ENCODE data around the gene CACNA1F.

CACNA1F gene

DNA sequence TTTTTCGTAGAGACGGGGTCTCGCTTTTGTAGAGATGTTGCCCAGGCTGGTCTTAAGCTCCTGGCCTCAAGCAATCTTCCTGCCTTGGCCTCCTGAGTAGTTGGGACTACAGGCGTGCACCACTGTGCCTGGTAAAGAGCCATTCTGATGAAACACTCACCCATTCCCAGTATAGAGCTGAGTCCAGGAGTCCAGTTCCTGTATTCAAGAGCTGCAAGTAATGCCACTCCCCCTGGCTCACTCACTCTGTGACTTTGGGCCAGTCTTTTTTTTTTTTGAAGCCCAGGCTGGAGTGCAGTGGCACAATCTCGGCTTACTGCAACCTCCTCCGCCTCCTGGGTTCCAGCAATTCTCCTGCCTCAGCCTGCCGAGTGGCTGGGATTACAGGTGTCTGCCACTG lies 5.6 kb upstream of the CACNA1F start:
- no peak overlapping the region for H3K27ac ChIP-seq
- TF ChIP-seq, protein P1, sequence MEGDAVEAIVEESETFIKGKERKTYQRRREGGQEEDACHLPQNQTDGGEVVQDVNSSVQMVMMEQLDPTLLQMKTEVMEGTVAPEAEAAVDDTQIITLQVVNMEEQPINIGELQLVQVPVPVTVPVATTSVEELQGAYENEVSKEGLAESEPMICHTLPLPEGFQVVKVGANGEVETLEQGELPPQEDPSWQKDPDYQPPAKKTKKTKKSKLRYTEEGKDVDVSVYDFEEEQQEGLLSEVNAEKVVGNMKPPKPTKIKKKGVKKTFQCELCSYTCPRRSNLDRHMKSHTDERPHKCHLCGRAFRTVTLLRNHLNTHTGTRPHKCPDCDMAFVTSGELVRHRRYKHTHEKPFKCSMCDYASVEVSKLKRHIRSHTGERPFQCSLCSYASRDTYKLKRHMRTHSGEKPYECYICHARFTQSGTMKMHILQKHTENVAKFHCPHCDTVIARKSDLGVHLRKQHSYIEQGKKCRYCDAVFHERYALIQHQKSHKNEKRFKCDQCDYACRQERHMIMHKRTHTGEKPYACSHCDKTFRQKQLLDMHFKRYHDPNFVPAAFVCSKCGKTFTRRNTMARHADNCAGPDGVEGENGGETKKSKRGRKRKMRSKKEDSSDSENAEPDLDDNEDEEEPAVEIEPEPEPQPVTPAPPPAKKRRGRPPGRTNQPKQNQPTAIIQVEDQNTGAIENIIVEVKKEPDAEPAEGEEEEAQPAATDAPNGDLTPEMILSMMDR (conservative IDR thresholded peaks at IDR 0.05), result no peak
- TF ChIP-seq ZFX (IDR thresholded peaks at IDR 0.05), result no peak

DNA sequence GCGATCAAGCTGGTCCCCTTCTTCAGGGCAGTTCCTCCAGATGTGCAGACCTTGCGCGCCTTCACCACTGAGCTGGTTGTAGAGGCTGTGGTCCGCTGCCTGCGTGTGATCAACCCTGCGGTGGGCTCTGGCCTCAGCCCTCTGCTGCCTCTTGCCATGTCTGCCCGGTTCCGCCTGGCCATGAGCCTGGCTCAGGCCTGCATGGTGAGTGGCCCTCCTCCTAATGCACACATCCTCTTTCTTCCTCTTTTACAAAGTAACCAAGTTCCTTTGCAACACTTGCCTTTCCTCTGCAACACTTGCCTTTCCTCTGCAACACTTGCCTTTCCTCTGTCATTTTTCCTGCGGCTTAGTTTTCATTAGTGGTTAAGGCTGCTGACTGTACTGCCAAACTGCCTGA lies 3.9 kb upstream of the CACNA1F start:
- H3K27ac ChIP-seq, result no peak overlapping the region

DNA sequence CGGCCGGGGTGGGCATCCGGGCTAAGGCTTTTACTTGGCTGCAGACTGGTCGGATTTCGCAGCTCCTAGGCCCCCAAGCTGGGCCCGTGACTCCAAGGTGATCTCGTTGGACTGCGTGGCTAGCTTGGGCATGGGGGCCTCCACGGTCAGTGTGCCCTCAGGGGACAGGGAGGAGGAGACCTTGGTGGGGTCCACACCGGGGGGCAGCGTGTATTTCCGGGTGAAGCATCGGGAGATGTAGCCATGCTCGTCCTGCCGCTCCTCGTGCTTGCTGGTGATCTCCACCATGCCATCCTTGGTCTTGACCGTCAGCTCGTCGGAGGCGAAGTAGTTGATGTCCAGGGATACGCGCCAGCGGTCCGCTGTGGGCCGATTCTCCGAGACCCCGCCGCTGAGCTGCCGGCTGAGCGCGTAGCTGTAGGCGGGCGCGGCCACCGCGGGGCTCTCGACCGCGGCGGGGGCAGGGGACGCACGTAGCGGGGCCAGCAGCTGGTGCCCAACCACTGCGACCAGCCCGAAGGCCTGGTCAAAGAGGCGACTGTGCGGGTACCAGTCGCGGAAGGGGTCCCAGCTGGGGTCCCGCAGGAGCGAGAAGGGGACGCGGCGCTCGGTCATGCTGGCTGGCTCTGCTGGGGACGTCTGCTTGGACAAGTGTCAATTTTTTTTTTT lies 881 bp upstream of the CACNA1F start:
- H3K27ac ChIP-seq, result no peak overlapping the region
- no peak for TF ChIP-seq ZFX (IDR thresholded peaks at IDR 0.05)
- TF ChIP-seq, protein P1 (conservative IDR thresholded peaks at IDR 0.05), result no peak

More for the DNA sequence above, 3.9 kb upstream of the CACNA1F start:
- no peak for TF ChIP-seq ZFX (IDR thresholded peaks at IDR 0.05)
- TF ChIP-seq, protein P1 (conservative IDR thresholded peaks at IDR 0.05), result no peak

DNA sequence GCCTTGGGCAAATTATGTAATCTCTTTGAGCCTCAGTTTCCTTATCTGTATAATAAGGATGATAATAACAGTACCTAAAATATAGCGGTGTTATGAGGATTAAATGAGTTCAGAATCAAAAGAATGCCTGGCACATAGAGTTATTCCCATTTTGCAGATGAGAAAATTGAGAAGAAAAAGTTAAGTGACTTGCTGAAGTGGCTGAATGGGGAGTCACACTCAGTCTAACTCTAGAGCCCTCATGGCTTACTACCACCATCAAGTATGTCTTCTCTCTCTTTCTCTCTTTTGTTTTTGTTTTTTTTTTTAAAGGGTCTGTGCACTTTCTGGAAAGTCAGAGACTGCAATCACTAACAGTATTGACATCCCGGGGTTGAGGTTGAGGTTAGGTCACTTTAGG lies 615 bp downstream of the CACNA1F start:
- H3K27ac ChIP-seq, result no peak overlapping the region

DNA sequence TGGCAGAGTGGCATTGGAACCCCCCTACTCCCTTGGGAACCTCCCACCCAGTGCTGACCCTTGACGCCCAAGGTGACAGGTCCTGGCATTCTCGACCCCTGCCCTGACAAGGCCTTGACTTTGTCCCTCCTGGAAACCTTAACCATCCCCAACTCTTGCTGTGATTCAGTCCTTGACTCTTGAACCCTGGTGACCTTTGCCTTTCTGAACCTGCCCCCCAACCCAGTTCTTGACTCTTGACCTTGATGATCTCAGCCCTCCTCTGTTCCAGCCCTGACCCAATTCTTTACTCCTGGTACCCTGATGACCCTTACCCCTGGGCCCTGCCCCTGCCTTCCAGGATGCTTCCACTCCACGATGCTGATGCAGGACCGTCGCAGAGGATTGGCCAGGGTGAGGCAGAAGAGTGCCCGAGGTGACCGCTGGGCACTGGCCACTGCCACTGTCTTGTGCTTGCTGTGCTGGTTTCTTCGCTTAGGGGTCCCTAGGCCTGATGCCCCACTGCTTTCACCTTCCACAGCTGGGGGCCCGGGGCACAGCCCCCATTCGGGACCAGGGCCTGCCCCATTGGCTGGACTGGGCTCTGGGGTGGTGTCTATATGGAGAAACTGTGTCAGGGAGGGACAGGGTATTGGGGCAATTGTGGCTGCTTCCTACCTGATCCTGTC lies 1.7 kb downstream of the CACNA1F start:
- no peak overlapping the region for H3K27ac ChIP-seq
- TF ChIP-seq ZFX (IDR thresholded peaks at IDR 0.05), result no peak
- TF ChIP-seq, protein P1 (conservative IDR thresholded peaks at IDR 0.05), result no peak

More for the DNA sequence above, 615 bp downstream of the CACNA1F start:
- no peak for TF ChIP-seq ZFX (IDR thresholded peaks at IDR 0.05)
- TF ChIP-seq, protein P1 (conservative IDR thresholded peaks at IDR 0.05), result no peak

DNA sequence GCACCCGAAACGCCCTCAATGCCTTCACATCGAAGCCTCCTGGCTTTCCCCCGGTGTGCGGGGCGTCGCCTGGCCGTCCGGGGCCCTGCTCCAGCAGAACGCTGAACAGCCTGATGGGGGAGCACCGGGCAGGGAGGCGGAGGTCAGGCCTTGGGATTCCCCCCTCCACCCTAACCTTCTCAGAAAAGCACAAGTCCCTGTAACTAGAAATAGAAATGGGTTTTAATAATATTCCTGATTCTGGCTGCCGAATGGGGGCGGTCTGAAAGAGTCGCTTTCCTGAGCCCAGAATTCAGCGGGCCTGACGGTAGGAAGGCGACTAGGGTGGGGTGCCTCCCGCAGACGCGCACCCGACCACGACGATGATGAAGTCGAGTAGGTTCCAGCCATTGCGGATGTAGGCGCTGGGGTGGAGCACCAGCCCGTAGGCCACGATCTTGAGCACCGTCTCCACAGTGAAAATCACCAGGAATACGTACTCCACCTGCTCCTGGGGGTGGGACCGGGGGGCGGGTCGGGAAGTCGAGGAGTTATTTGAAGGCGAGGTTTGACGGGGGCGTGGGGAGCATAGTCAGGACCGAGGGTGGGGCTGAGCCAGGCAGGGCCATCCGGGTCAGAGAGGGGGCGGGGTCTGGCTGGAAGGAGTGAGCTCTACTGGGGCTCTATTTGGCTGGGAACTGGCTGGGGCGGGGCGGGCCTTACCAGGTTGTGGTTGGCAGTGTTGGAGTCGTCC lies 2.5 kb downstream of the CACNA1F start:
- no peak overlapping the region for H3K27ac ChIP-seq
- TF ChIP-seq ZFX (IDR thresholded peaks at IDR 0.05), result no peak
- TF ChIP-seq, protein P1 (conservative IDR thresholded peaks at IDR 0.05), result no peak

DNA sequence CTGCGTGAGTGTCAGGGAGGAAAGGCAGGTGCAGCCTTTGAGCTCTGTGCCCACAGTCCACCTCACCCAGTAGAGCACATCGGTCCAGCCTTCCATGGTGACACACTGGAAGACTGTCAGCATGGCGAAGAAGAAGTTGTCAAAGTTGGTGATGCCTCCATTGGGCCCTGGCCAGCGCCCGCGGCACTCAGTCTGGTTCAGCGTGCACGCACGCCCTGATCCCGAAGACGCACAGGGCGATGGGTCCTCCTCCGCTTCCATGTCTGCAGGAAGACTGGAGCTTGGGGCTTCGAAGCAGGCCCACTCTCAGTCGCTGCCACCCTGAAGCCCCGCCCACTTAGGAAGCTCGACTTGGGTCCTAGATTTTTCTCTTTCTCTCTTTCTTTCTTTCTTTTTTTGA lies 5.0 kb downstream of the CACNA1F start:
- TF ChIP-seq, protein P1 (conservative IDR thresholded peaks at IDR 0.05), result no peak
- no peak for TF ChIP-seq ZFX (IDR thresholded peaks at IDR 0.05)
- no peak overlapping the region for H3K27ac ChIP-seq
